HG03135 (cell line): Measurements from ENCODE around the gene LRRC45.
A peak's percentile ranks its signal among the peaks of the same experiment; 100 is the strongest.
"Not testable (repeated sequence)": the region's sequence is repeated elsewhere in the genome, so short reads cannot be mapped to it uniquely, and the experiment has no call there.

Source experiments
- ATAC-seq: cut with Tn5 transposase; IDR thresholded peaks from one replicate; pipeline ENCODE4 v1.9.1; 2021; ENCODE audit warnings: mild to moderate bottlenecking, moderate library complexity; ENCODE audit not compliant: unreplicated experiment

LRRC45 gene

GRCh38 chr17:82031885-82032627 lies 9.0 kb downstream of the LRRC45 start:
- no peak for ATAC-seq

GRCh38 chr17:82033359-82034085 lies 10.4 kb downstream of the LRRC45 start:
- no peak for ATAC-seq

GRCh38 chr17:82034371-82035011 lies 11.4 kb downstream of the LRRC45 start:
- ATAC-seq: no peak

- no peak for ATAC-seq
Observed at GRCh38 chr17:82035488-82035887, 12.4 kb downstream of the LRRC45 start.

- ATAC-seq: no peak
Observed at GRCh38 chr17:82035956-82036633, 13.0 kb downstream of the LRRC45 start.

GRCh38 chr17:82036634-82037091 lies 13.6 kb downstream of the LRRC45 start:
- no peak for ATAC-seq

- peak; percentile 86 for ATAC-seq
Observed at GRCh38 chr17:82037092-82037888, 14.2 kb downstream of the LRRC45 start, which contains the start of gene DCXR. Gene DCXR (minus strand): TSS chr17:82037697. CDS start chr17:82037682, 15 bp downstream.

GRCh38 chr17:82037889-82038195 lies 14.7 kb downstream of the LRRC45 start:
- no peak for ATAC-seq

GRCh38 chr17:82038796-82039409 lies 15.8 kb downstream of the LRRC45 start:
- ATAC-seq: not testable (repeated sequence)

GRCh38 chr17:82039695-82040299 lies 16.7 kb downstream of the LRRC45 start:
- ATAC-seq: no peak

GRCh38 chr17:82041144-82041814 lies 18.2 kb downstream of the LRRC45 start:
- ATAC-seq: no peak

- no peak for ATAC-seq
Observed at GRCh38 chr17:82042649-82043048, 19.5 kb downstream of the LRRC45 start.

GRCh38 chr17:82043507-82043906 lies 20.4 kb downstream of the LRRC45 start:
- no peak for ATAC-seq

- no peak for ATAC-seq
Observed at GRCh38 chr17:82045936-82046484, 22.9 kb downstream of the LRRC45 start.

- ATAC-seq: no peak
Observed at GRCh38 chr17:82046903-82047302, 23.8 kb downstream of the LRRC45 start.

GRCh38 chr17:82047379-82047778 lies 24.3 kb downstream of the LRRC45 start:
- no peak for ATAC-seq

GRCh38 chr17:82047914-82048570 lies 24.9 kb downstream of the LRRC45 start:
- no peak for ATAC-seq

GRCh38 chr17:82048571-82048971 lies 25.5 kb downstream of the LRRC45 start:
- no peak for ATAC-seq
